Eye (tissue), 1 donor: ENCODE measurements around the gene CALM1.
A peak's percentile ranks its signal among the peaks of the same experiment; 100 is the strongest.

Experiments
- DNase-seq: peaks from one replicate; pipeline ENCODE4 v3.0.0-alpha.2; 2015

CALM1 gene

DNA sequence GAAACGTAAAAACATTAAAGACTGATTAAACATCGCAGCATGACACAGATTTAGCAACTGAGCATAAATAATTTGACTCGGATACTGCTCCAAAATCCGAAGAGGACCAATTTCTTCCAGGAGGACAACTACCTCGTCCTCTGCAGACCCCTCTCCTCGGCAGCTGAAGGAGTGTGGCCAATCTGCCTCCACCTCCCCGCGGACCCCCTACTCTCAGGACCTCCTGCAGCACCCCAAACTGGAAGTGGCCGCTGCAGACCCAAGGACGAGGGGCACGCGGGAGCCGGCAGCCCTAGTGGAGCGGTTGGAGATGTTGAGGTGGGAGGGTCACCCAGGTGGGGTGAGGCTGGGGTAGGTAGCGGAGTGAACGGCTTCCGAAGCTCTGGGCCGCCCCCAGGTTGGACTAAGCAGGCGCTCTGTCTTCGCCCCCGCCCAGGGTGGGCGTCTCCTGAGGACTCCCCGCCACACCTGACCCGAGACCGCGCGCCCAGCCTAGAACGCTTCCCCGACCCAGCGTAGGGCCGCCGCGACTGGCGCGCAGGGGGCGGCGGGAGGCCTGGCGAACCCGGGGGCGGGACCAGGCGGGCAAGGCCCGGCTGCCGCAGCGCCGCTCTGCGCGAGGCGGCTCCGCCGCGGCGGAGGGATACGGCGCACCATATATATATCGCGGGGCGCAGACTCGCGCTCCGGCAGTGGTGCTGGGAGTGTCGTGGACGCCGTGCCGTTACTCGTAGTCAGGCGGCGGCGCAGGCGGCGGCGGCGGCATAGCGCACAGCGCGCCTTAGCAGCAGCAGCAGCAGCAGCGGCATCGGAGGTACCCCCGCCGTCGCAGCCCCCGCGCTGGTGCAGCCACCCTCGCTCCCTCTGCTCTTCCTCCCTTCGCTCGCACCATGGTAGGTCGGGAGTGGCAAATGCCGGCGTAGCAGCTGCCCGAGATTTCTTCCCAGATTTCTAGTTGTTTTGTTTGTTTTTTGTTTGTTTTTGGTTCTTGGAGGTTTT, at the start of gene CALM1:
CALM1 (plus strand) TSS at position 689 of the 999 bp plus-strand sequence; CDS start at position 891, 202 bp downstream.
- peak; percentile 96 for DNase-seq

DNA sequence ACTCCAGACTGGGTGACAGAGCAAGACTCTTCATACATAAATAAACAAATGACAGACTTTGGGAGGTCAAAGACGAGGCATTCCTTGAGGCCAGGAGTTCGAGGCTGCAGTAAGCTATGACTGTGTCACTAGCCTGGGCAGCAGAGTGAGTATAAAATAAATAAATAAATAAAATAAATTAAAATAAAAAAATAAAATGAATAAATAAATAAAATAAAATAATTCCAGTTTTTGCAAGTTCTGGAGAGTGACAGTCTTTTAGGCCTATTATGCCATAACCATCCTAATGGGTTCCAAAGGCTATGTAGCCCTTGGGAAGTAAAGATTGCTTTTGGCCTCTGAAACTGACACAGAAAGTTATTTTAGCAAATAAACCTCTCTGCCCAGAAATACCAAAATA, 48.6 kb upstream of the CALM1 start:
- no peak for DNase-seq

DNA sequence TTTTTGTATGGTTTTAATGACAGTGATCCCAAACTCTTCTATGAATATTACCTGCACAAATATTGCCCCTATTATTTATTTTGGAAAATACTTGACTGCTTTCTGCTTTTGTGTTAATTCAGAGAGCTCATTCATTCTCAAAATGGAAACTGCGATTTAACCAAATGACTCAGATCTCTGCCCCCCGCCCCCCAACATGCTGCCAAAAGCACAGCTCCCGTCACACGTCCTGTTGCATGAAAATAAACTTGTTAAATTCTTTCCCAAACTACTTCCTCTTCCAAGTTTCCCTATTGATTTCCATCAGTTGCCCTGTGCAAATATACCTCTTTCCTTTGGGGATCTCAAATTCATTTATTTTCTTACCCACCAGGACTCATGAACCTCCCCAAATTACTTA, 47.1 kb upstream of the CALM1 start:
- no peak for DNase-seq

DNA sequence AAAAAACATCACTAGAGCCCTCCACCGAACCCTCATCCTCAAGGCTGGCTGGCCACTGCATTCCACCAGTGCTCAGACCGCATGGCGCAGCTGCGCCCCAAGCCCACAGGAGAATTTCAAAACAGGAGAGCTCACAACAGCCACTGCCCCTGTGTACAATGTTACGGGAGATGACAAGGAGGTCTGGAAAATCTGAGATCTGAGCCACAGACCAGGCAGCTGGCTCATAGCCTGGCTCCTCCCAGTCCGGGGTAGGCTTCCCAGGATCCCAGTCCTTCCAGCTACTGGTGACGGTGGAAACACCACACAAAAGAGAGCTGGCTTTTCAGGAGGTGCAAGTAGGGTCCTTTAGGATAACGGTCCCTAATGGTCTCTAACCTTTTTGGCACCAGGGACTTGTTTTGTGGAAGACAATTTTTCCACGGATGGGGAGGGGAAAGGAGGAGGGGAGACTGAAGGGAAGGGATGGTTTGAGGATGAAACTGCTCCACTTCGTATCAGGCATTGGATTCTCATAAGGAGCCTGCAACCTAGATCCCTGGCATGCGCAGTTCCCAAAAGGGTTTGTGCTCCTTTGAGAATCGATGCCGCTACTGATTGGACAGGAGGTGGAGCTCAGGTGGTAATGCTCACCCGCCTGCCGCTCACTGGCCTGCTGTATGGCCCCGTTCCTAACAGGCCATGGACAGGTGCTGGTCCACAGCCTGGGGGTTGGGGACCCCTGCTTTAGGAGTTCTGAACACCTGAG, 42.1 kb upstream of the CALM1 start:
- DNase-seq, result no peak

DNA sequence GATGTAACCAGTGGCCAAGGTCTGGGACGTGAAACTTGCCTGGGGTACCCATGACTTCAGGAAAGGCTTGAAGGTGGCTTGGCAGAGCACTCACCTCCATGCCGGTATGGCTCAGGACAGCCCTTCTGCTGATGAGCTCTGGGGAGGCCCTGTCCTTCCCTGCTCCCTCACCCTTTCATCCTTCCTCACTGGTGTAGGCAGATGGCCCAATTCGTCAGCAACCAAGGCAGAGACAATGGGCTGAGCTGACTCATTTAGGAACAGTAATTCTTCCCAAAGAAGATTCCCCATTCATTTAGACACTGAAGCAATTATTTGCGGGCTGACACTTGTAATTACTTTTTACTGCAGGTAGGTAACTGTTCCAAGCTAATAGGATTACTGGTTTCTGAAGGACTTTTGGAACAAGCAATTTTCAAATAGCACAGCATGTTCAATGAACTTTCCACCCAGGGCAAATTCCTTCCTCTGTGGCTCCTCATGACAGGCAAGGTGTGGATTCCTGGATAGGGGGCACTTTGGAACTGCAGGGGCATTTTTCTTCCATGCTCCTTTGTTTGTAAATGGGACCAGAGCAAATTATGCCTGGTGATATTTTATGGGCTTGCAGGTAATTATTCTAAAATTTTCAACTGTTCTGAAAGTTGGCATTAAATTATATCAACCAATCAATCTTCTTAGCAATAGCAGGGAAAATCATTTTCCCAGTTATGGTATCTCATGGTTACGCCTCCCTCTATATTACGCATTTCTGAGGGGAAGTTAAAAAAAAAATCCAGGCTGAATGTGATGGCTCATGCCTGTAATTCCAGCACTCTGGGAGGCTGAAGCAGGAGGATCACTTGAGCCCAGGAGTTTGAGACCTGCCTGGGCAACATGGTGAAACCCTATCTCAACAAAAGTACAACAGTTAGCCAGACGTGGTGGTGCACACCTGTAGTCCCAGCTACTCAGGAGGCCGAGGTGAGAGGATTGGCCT, 41.0 kb upstream of the CALM1 start:
- peak; percentile 20 for DNase-seq

DNA sequence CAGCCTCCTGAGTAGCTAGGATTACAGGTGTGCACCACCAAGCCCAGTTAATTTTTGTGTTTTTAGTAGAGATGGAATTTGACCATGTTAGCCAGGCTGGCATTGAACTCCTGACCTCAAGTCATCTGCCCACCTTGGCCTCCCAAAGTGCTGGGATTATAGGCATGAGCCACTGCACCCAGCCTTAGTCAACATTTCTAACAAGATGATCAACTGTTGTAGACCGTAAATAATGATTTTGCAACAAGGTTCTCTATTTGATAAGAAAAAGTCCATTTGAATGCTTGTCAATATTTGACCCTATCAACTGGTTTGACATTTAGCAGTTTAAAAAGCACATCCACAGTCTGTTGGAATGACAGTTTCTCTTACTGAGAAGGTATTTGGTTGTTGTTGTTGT, 39.9 kb upstream of the CALM1 start:
- DNase-seq, result no peak

DNA sequence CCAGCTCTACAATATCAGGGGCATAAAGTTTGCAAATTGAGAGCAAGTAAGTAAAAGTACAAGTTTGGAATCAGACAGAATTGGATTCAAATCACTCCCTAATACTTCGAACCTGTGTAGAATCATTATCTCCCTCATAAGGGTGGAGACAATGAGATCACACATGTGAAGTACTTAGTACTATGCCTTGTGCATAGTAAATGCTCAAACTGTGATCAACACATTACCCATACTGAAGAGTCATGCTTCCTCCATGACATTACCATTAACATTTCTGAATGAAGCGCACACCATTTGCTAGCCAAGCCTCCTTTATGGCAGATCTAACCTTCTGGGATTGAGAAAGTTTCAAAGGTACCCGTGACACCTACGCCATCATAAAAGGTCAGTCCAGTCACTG, 38.5 kb upstream of the CALM1 start:
- DNase-seq, result no peak

DNA sequence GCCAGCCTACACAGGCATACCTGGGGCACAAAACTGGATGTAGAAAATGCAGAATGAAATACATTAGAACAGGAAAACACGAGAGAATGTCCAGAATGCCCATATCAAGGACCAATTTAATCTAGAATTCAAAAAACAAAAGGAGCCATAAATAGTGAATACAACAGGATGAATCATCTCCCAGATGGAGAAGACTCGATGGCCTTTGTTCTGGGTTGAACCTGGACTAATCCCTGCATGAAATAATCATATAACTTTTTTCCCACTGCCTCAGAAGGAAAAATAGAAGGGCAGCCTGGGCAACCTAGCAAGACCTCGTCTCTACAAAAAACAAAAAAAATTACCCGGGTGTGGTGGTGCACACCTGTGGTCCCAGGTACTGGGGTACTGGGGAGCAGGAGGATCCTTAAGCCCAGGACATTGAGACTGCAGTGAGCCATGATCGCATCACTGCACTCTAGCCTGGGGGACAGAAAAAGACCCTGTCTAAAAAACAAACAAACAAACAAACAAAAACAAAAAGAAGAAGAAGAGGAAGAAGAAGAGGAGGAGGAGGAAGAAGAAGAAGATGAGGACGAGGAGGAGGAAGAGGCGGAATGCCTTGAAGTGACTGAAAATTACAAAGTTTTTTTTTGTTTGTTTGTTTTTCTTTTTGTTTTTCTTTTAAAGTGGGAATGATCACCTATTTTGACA, 34.8 kb upstream of the CALM1 start:
- no peak for DNase-seq

DNA sequence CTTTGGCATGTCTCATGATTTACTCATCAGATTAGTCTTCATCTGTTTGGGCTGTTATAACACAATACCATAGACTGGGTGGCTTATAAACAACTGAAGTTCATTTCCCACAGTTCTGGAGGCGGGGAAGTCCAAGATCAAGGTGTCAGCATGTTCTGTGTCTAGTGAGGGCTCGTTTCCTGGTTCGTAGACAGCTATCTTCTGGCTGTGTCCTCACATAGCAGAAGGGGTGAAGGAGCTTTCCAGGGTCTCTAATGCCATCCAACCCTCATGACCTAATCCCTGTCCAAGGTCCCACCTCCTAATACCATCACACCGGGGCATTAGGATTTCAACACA, 34.3 kb upstream of the CALM1 start:
- DNase-seq, result no peak

DNA sequence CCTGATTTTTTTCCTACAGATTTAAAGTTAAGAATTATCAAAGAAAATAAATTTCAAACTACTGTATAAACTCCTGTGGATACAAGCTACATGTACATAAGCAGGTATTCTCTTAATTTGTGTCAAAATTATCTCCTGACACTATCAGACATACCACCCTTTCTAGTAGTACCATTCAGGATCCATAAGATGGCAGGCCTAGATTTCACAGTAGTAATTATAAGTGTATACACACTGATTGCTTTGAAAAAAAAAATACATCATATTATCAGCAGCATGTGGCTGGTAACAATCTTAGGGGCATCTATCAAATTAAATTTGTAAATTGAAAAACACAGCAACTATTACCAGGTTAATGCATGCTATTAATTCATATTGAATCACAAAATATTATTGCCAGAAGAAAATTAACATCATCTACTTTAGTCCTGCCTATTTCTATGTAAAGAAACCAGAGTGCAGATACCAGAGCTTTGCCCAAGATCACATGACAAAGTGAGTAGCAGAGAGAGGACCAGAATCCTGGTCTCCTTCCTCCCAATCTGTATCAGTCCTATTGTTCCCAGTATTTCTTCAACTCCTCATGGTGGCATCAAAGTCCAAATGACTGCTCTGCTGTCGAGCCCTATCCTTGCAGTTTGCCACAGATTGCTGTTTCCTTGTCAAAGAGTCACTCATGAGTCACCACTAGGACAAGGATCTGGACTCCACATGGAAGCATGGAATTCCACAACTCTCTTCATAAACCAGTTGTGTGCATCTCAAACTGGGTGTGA, 27.7 kb upstream of the CALM1 start:
- DNase-seq, result no peak

DNA sequence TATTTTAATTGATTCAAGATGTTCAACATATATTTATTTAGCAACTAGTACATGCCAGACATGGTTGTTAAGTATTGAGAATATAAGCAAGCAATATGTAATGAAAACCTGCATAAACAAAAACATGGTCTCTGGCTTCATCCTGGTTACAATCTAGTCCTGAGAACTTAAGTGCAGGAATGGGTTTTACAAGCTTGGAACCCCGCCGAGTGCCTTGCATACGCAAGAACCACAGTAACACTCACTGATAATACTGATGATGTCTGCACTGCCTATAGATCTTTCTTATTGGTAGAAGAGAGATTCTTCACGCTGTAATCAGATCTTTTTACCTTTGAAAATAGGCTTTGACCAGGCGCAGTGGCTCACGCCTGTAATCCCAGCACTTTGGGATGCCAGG, 22.9 kb upstream of the CALM1 start:
- DNase-seq, result no peak

DNA sequence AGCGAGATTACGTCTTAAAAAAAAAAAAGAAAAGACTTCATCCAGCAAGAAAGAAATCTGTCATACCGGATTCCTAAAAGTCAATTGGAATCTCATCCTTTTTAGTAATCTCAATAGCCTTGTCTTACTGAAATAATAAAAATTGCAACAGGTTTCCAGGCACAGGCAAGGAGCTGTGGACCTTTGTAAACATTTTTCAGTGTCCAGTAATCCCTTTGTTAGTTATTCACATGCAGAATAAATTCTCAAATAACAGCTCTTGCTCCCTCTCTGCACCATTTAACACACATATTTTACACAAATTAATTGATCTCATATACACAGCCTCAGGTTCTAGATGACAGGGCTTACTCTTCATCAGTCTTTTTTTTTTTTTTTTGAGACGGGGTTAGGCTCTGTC, 22.0 kb upstream of the CALM1 start:
- no peak for DNase-seq

DNA sequence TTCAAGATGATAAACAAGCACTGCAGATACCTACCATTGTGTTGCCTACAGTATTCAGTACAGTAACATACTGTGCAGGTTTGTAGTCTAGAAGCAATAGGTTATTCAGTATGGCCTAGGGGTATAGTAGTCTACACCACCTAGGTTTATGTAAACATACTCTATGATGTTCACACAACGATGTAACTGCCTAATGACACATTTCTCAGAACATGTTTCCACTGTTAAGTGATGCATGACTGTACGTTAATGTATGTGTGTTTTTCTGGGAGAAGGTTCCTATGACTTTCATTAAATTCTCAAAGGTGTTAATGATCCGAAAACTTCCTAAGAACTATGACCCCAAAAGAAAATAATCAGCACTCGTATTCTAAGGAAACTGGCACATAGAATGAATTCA, 20.9 kb upstream of the CALM1 start:
- DNase-seq, result no peak

DNA sequence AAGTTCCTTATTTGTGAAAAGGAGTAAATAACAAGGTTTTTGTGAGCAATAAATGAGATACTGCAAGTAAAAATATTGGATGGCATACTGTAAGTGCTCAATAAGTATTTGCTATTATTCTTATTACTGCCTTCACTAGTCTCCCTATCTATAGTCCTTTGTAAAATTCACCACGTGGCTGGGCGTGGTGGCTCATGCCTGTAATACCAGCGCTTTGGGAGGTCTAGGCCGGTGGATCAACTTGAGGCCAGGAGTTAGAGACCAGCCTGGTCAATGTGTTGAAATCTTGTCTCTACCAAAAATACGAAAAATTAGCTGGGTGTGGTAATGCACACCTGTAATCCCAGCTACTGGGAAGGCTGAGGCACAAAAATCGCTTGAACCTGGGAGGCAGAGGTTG, 18.6 kb upstream of the CALM1 start:
- no peak for DNase-seq

DNA sequence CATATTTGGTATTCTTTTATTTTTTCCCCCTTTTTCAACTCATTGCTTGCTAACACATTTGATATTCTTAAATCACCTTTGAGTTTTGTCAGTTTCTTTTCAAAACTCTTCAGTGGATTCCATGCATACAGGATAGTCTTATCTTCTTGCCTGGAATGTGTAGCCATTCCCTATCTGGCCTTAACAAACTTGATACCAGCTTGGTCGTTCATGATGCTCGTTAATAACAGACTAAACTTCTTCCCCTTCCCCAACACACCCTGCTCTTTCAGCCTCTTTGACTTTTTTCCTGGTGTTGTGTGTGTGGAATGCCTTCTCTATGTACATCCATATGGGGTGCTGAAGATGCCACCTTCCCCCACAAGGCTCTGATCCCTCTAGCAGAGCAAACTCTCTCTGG, 17.7 kb upstream of the CALM1 start:
- DNase-seq, result no peak

DNA sequence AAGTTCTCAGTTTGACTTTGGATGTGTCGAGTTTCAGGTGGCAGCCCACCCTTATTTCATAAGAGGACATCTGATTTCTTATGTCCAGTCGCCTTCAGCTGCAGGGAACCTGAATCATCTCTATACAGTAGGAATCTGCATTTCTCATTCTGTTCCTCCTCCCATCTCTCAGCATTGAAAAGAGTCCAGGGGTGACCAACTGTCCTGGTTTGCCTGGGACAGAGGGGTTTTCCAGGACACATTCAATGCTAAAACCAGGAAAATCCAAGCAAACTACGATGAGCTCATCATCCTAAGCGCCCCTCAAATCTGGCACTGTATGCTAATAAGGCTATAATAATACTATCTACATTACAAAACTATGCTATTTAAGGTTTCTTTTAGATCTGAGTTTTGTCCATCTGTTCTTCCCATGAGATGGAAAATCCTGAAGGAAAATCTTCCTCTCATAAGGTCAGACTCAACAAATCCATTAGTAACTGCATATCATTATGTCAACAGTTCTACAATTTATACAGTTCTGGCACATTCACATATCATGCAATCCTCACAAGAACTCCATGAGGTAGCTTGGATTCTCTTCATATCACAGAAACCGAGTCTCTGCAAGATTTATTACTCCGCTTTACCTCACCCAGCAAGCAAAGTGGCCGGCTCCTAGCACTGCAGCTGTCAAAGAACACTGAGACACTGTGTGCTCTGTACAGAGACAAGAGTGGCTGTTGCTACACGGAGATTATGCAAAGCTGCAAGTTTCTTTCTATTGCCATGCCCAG, 15.6 kb upstream of the CALM1 start:
- DNase-seq, result peak; percentile 81

DNA sequence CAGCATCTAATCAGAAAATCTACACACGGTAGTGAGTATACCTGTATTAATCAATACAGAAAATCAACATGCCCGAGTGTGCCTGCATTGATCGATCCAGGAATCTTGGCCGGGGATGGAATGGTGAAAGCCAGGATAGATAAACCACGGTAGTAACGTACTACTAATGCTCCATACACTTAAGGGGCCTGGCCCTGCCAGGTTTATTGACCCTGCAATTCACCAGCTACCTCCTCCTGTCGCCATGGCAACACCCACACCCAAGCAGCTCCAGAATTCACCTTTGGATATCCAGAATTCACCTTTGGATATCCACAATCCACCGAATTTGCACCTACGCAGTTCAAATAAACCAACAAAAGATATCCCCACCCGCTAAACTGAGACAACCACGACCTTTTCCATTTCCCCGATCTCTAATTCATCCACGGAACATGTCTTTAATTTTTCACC, 14.8 kb upstream of the CALM1 start:
- DNase-seq, result no peak

DNA sequence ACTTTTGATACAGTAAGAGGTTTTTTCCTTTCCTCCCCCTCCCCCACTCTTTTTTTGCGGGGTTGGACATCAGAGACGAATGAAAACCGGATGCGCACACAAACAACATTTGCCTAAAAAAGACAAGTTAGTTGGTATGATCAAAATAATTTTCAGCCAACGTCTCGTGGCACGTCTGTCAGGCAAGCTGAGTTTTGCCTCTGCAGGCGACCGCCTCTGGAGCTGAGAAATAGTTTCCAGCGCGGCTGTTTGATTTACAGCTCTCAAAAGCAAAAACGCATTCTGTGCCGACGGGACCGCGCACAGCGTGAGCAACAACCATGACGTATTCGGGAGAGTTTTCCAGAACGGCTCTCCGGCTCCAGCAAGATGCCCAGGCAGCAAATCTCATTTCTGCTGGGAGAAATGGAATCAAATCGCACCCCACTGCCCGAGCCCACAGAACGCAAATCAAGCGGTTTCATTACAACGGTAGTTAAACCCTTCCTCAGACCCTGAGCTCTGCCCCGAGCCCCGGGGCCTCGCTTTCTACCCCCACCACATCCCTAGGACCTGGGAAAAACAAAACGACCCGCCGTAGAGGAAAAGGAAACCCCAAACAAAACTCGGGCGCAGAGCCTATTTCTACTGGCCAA, 14.2 kb upstream of the CALM1 start:
- DNase-seq, result peak; percentile 94

DNA sequence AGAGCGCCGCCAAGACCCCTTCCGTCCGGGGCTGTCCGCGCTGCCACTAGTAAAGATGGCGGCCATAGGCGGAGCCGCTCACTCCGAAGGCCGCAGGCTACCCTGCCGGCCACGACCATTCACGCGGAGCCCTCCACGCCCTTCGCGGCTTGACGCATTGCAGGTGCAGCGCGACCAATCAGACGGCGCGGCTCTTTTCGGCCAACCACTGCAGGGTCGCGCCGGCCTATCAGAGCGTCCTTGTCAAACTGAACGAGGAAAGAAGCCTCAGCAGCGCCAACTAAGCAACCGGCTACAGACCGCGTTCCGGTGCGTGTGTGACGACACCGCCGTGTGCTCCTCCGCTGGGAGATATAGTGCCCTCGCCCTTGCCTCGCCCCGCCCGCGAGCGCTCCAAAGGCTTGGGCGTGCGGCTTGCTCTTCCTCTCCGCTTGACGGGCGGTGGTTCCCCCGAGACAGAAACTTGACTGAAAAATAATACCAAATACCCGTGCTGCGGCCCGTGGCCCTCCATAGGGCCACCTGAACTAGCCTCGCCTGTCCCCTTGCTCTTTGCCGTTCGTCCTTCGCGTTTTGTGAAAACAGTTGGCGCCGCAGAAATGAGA, 13.6 kb upstream of the CALM1 start:
- DNase-seq, result peak; percentile 100
